Retinal pigment epithelial cell (primary cell): ENCODE results near the gene ASB8.

Experiments
- DNase-seq: peaks from one replicate; pipeline ENCODE4 v3.0.0-alpha.2; 2010; ENCODE audit warnings: low read depth
- H3K4me3 ChIP-seq: 2 replicates; pipeline ENCODE4 v1.5.1; 2011; ENCODE audit warnings: mild to moderate bottlenecking, low read length, control low read depth, moderate library complexity
- TF ChIP-seq, protein P1 (sequence below): conservative IDR thresholded peaks from 2 replicates; pipeline ENCODE4 v1.5.1; 2011; ENCODE audit warnings: low read depth, low read length, control low read depth, inconsistent platforms

The ASB8 gene

GRCh38 chr12:48157018-48157888 lies at the start of gene ASB8:
ASB8 (minus strand) TSS chr12:48157515; CDS start chr12:48153496, 4,019 bp downstream.
- DNase-seq = peak; percentile 93
- TF ChIP-seq, protein P1, sequence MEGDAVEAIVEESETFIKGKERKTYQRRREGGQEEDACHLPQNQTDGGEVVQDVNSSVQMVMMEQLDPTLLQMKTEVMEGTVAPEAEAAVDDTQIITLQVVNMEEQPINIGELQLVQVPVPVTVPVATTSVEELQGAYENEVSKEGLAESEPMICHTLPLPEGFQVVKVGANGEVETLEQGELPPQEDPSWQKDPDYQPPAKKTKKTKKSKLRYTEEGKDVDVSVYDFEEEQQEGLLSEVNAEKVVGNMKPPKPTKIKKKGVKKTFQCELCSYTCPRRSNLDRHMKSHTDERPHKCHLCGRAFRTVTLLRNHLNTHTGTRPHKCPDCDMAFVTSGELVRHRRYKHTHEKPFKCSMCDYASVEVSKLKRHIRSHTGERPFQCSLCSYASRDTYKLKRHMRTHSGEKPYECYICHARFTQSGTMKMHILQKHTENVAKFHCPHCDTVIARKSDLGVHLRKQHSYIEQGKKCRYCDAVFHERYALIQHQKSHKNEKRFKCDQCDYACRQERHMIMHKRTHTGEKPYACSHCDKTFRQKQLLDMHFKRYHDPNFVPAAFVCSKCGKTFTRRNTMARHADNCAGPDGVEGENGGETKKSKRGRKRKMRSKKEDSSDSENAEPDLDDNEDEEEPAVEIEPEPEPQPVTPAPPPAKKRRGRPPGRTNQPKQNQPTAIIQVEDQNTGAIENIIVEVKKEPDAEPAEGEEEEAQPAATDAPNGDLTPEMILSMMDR = peak; percentile 48
- H3K4me3 ChIP-seq = peak within 1 kb of the TSS; percentile 100

GRCh38 chr12:48203192-48203591 lies 45.9 kb upstream of the ASB8 start, which contains the start of gene OR10AD1:
OR10AD1 (minus strand) TSS chr12:48203292; CDS start chr12:48203292, 0 bp downstream.
- H3K4me3 ChIP-seq = no peak within 1 kb of the TSS
- TF ChIP-seq, protein P1 = no peak
- DNase-seq = no peak

GRCh38 chr12:48202766-48203165 lies 45.5 kb upstream of the ASB8 start:
- TF ChIP-seq, protein P1 = no peak
- H3K4me3 ChIP-seq = no peak overlapping the region
- no peak for DNase-seq

DNA sequence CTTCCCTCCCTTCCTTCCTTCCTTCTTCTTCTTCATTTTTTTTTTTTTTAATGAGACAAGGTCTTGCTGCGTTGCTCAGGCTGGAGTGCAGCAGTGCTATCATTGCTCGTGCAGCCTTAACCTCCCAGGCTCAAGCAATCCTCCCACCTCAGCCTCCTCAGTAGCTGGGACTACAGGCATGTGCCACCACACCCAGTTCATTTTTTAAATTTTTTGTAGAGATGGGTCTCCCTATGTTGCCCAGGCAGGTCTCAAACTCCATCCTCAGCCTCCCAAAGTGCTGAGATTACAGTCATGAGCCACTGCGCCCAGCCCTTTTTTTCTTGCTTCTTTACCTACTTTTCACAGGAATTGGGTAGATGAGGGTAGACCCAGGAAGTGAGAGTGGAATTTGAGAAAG lies 44.2 kb upstream of the ASB8 start:
- no peak for DNase-seq
- TF ChIP-seq, protein P1 = no peak
- no peak overlapping the region for H3K4me3 ChIP-seq

DNA sequence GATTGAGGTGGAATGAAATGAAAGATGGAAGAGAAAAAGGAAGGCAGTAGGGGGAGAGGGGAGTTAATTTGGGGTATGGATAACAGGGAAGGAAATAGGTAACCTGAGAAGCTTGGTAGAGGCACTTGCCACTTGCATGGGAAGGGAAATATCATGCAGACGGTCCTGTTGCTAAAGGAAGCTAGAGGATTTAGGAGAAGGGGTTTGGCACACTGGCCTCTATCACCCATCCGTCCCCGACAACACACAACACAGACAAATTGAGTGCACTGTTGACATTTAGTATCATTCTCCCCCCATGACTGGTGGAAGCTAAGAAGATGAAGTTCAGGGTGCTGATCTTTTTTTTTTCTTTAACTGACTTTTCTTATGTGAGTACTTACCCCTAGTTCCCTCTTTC lies 43.8 kb upstream of the ASB8 start:
- no peak overlapping the region for H3K4me3 ChIP-seq
- DNase-seq = no peak
- TF ChIP-seq, protein P1 = no peak

- DNase-seq = no peak
- H3K4me3 ChIP-seq = no peak overlapping the region
- TF ChIP-seq, protein P1 = no peak
Observed at GRCh38 chr12:48199774-48200221, 42.5 kb upstream of the ASB8 start.

- H3K4me3 ChIP-seq = peak overlapping the region; percentile 71
- DNase-seq = no peak
- TF ChIP-seq, protein P1 = no peak
Observed at GRCh38 chr12:48198985-48199384, 41.7 kb upstream of the ASB8 start.
